Panc1 (cell line): ENCODE results near the gene ST8SIA1.

Experiments
- CTCF ChIP-seq: fragments of 450-650 bp; IDR thresholded peaks from 2 replicates; pipeline ENCODE4 v1.5.1; 2017; ENCODE audit warnings: mild to moderate bottlenecking
- POLR2AphosphoS5 ChIP-seq: IDR thresholded peaks from 2 replicates; pipeline ENCODE4 v1.6.1; 2012; ENCODE audit warnings: mild to moderate bottlenecking, low read depth, low read length, moderate library complexity
- REST ChIP-seq, 2 experiments: IDR thresholded peaks; 2 replicates each; pipeline ENCODE4 v1.6.1; 2011 to 2012; ENCODE audit warnings: low read depth in 2 of 2, control low read depth in 1 of 2, low read length in 1 of 2, mild to moderate bottlenecking in 1 of 2, moderate library complexity in 1 of 2; ENCODE audit not compliant: insufficient read depth in 1 of 2
- SIN3A ChIP-seq: IDR thresholded peaks from 2 replicates; pipeline ENCODE4 v1.6.1; 2012; ENCODE audit warnings: low read depth, mild to moderate bottlenecking, low read length, moderate library complexity, borderline replicate concordance; ENCODE audit not compliant: insufficient read depth
- TCF7L2 ChIP-seq: IDR thresholded peaks from 2 replicates; pipeline ENCODE4 v1.6.1; 2011; ENCODE audit warnings: mild to moderate bottlenecking, low read depth, low read length, inconsistent platforms

DNA sequence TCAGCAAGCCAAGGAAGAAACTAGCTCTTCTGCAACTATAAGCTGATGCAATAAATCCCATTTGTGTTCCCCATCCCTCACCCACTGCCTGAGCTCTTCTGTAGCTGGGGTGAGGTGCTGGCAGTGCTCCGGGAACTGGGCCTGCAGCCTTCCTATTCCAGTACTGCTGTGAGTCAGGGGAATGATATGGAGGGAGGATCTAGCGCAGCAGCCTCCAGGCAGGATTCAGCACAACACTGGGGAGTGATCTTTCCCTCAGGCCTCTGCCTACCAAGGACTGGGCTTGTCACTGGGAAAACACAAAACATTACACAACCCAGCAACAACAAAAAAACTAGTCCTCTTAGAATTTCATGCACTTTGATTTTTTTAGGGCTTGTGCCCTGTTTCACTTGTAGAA lies 58.7 kb downstream of the ST8SIA1 start:
- TF ChIP-seq CTCF (no peak), POLR2AphosphoS5 (no peak), TCF7L2 (no peak), SIN3A (no peak), REST (IDR thresholded peaks at IDR 0.05; ENCODE audit: insufficient read depth in 1 of 2, low read depth in 2 of 2, low read length in 1 of 2) (no peak)
